Measurements from ENCODE around the gene SLC6A6.

The SLC6A6 gene

GRCh38 chr3:14416453-14416852 lies 14.0 kb downstream of the SLC6A6 start:
- no peak for DNase-seq (ENCODE audit: extremely low read depth, insufficient read length)
- Histone ChIP-seq H3K4me3 (replicated peaks; ENCODE audit: low read depth, low read length) (no peak overlapping the region), H3K36me3 (ENCODE audit: control insufficient read depth, insufficient read depth, low read length) (peaks cover 3% of the 10 kb centered on the region), H3K27me3 (replicated peaks; ENCODE audit: control insufficient read depth, insufficient read depth, low read length) (no peaks in the 10 kb centered on the region)
- TF ChIP-seq CTCF (IDR thresholded peaks at IDR 0.05; ENCODE audit: insufficient read depth, low read length, poor library complexity, severe bottlenecking), result no peak

GRCh38 chr3:14418296-14419250 lies 16.2 kb downstream of the SLC6A6 start:
- Histone ChIP-seq H3K27me3 (replicated peaks; ENCODE audit: control insufficient read depth, insufficient read depth, low read length) (no peaks in the 10 kb centered on the region), H3K36me3 (ENCODE audit: control insufficient read depth, insufficient read depth, low read length) (peaks cover 3% of the 10 kb centered on the region), H3K4me3 (replicated peaks; ENCODE audit: low read depth, low read length) (no peak overlapping the region)
- no peak for DNase-seq (ENCODE audit: extremely low read depth, insufficient read length)
- TF ChIP-seq CTCF (IDR thresholded peaks at IDR 0.05; ENCODE audit: insufficient read depth, low read length, poor library complexity, severe bottlenecking), result no peak

- TF ChIP-seq CTCF (IDR thresholded peaks at IDR 0.05; ENCODE audit: insufficient read depth, low read length, poor library complexity, severe bottlenecking), result no peak
- DNase-seq (ENCODE audit: extremely low read depth, insufficient read length), result no peak
- H3K4me3 ChIP-seq (replicated peaks; ENCODE audit: low read depth, low read length), result no peak overlapping the region
- H3K36me3 ChIP-seq (ENCODE audit: control insufficient read depth, insufficient read depth, low read length), result no peaks in the 10 kb centered on the region; the same call in 1 of the 2 replicates
- H3K27me3 ChIP-seq (replicated peaks; ENCODE audit: control insufficient read depth, insufficient read depth, low read length), result no peaks in the 10 kb centered on the region
Measured at GRCh38 chr3:14422016-14422963, 19.9 kb downstream of the SLC6A6 start.

- H3K27me3 ChIP-seq (replicated peaks; ENCODE audit: control insufficient read depth, insufficient read depth, low read length), result no peaks in the 10 kb centered on the region
- DNase-seq (ENCODE audit: extremely low read depth, insufficient read length), result no peak
Measured at GRCh38 chr3:14423197-14423743, 20.9 kb downstream of the SLC6A6 start.

More at GRCh38 chr3:14423197-14423743, 20.9 kb downstream of the SLC6A6 start:
- no peak for TF ChIP-seq CTCF (IDR thresholded peaks at IDR 0.05; ENCODE audit: insufficient read depth, low read length, poor library complexity, severe bottlenecking)
- Histone ChIP-seq H3K36me3 (ENCODE audit: control insufficient read depth, insufficient read depth, low read length) (no peaks in the 10 kb centered on the region; the same call in 1 of the 2 replicates), H3K4me3 (replicated peaks; ENCODE audit: low read depth, low read length) (no peak overlapping the region)

All from GM06990 (cell line).